Measurements from ENCODE around the gene GAS6. TPM values are rescaled to one million over a fixed set of nuclear protein-coding genes. Genes with fewer than 3 reads are reported as not detected.
"Not testable (repeated sequence)": the region's sequence is repeated elsewhere in the genome, so short reads cannot be mapped to it uniquely, and the experiment has no call there.

GAS6 gene
- total and polyA plus RNA-seq, 11 donors: 96.7 to 438 (median 183) TPM

- Histone ChIP-seq H3K27me3 (no peaks in the 10 kb centered on the region), H3K27ac (no peak overlapping the region), H3K4me3 (no peak overlapping the region), H3K36me3 (peaks cover 0 to 13% (median 0%) of the 10 kb centered on the region in 9 donors), H3K4me1 (peaks cover 0 to under 1% (median 0%) of the 10 kb centered on the region in 12 donors), H3K9me3 (no peaks in the 10 kb centered on the region)
- WGBS, 4 donors: 86 to 88% (median 87%) methylated on average over 20 of the region's 20 CpGs
- intact Hi-C loops (cut with DNase I): no loop called here
- TF ChIP-seq POLR2A (IDR thresholded peaks at IDR 0.05): no peak
- TF ChIP-seq, protein P1, sequence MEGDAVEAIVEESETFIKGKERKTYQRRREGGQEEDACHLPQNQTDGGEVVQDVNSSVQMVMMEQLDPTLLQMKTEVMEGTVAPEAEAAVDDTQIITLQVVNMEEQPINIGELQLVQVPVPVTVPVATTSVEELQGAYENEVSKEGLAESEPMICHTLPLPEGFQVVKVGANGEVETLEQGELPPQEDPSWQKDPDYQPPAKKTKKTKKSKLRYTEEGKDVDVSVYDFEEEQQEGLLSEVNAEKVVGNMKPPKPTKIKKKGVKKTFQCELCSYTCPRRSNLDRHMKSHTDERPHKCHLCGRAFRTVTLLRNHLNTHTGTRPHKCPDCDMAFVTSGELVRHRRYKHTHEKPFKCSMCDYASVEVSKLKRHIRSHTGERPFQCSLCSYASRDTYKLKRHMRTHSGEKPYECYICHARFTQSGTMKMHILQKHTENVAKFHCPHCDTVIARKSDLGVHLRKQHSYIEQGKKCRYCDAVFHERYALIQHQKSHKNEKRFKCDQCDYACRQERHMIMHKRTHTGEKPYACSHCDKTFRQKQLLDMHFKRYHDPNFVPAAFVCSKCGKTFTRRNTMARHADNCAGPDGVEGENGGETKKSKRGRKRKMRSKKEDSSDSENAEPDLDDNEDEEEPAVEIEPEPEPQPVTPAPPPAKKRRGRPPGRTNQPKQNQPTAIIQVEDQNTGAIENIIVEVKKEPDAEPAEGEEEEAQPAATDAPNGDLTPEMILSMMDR (IDR thresholded peaks at IDR 0.05): no peak
- no peak for ATAC-seq
- DNase-seq: no peak
These were observed 67.5 kb downstream of the GAS6 start for GRCh38 chr13:113796211-113796963.

DNA sequence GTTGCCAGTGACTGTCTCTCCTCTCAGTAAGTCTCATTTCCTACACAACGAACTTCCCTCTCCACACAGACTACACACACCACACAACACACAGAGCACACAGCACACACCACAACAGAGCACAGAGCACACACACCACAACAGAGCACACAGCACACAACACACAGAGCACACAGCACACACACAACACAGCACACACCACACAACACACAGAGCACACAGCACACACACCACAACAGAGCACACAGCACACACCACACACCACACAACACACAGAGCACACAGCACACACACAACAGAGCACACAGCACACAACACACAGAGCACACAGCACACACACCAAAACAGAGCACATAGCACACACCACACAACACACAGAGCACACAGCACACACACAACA, 68.5 kb downstream of the GAS6 start:
- WGBS, 4 donors: 31 to 54% (median 38%) methylated on average over 1 of the region's 1 CpG
- H3K27ac ChIP-seq; H3K4me3 ChIP-seq; intact Hi-C loops (cut with DNase I); ATAC-seq; H3K27me3 ChIP-seq; H3K4me1 ChIP-seq; H3K9me3 ChIP-seq: not testable (repeated sequence)
- DNase-seq: peak in 1 of 5 donors; percentile 5
- H3K36me3 ChIP-seq: peaks cover 0 to 13% (median 0%) of the 10 kb centered on the region in 9 donors

- Histone ChIP-seq H3K4me1 (no peaks in the 10 kb centered on the region), H3K27ac (no peak overlapping the region), H3K36me3 (peaks cover 0 to 13% (median 0%) of the 10 kb centered on the region in 9 donors), H3K4me3 (no peak overlapping the region), H3K9me3 (no peaks in the 10 kb centered on the region), H3K27me3 (no peaks in the 10 kb centered on the region)
- 88 to 92% (median 89%) methylated on average over 24 of the region's 24 CpGs for WGBS, 4 donors
- DNase-seq (peak in 1 of 5 donors; percentile 11), ATAC-seq (no peak)
- intact Hi-C loops (cut with DNase I): no loop called here
- no peak for TF ChIP-seq POLR2A (IDR thresholded peaks at IDR 0.05)
- TF ChIP-seq, protein P1 (IDR thresholded peaks at IDR 0.05): no peak
These were observed 69.1 kb downstream of the GAS6 start for GRCh38 chr13:113794764-113795173.

DNA sequence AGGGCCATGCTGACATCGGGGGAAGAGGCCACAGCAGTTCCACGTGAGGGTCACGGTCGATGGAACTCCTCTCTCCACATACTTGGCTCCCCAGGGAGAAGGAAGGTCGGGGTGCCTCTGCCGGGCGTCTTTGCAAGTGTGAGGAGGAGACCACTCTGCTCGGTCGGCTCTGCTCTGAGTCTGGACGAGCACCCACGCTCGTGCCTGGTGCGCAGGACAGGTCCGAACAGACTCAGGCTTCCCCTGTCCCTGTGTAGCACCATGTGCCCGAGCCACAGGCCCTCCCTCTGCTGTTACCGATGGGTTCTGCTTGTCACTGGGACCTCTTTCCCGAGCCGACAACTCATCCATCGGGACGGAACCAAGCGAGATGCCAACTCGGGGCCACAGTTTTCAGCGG, 69.8 kb downstream of the GAS6 start:
- TF ChIP-seq POLR2A (IDR thresholded peaks at IDR 0.05): no peak
- TF ChIP-seq, protein P1 (IDR thresholded peaks at IDR 0.05): no peak
- Histone ChIP-seq H3K4me3 (no peak overlapping the region), H3K27ac (no peak overlapping the region), H3K27me3 (no peaks in the 10 kb centered on the region), H3K4me1 (no peaks in the 10 kb centered on the region), H3K9me3 (no peaks in the 10 kb centered on the region), H3K36me3 (peaks cover 0 to 13% (median 0%) of the 10 kb centered on the region in 9 donors)
- intact Hi-C loops (cut with DNase I): no loop called here
- WGBS, 4 donors: 89 to 90% (median 90%) methylated on average over 19 to 23 of the region's 23 CpGs
- DNase-seq (no peak), ATAC-seq (peak in 1 of 4 donors; percentile 23)
